SU-DHL-6 (cell line): Measurements from ENCODE around the gene ABCE1.

Experiments
- CTCF ChIP-seq: fragments of 200-600 bp; sonication (generic); IDR thresholded peaks from one replicate; pipeline ENCODE4 v1.5.1; 2017; ENCODE audit warnings: antibody characterized with exemption, mild to moderate bottlenecking, low read length, moderate library complexity; ENCODE audit not compliant: insufficient read depth, poor library complexity, severe bottlenecking
- EZH2phosphoT487 ChIP-seq: fragments of 200-600 bp; sonication (generic), shearing (Covaris generic); conservative IDR thresholded peaks from 2 replicates; pipeline ENCODE4 v1.6.1; 2018; ENCODE audit warnings: mild to moderate bottlenecking, antibody characterized with exemption, low read length, moderate library complexity, mixed read lengths

GRCh38 chr4:145061318-145061920 lies 36.7 kb upstream of the ABCE1 start:
- TF ChIP-seq CTCF (peak; percentile 35), EZH2phosphoT487 (no peak)
